ENCODE data around the gene SPAG8.
A peak's percentile ranks its signal among the peaks of the same experiment; 100 is the strongest.

Gene SPAG8, protein sequence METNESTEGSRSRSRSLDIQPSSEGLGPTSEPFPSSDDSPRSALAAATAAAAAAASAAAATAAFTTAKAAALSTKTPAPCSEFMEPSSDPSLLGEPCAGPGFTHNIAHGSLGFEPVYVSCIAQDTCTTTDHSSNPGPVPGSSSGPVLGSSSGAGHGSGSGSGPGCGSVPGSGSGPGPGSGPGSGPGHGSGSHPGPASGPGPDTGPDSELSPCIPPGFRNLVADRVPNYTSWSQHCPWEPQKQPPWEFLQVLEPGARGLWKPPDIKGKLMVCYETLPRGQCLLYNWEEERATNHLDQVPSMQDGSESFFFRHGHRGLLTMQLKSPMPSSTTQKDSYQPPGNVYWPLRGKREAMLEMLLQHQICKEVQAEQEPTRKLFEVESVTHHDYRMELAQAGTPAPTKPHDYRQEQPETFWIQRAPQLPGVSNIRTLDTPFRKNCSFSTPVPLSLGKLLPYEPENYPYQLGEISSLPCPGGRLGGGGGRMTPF

DNA sequence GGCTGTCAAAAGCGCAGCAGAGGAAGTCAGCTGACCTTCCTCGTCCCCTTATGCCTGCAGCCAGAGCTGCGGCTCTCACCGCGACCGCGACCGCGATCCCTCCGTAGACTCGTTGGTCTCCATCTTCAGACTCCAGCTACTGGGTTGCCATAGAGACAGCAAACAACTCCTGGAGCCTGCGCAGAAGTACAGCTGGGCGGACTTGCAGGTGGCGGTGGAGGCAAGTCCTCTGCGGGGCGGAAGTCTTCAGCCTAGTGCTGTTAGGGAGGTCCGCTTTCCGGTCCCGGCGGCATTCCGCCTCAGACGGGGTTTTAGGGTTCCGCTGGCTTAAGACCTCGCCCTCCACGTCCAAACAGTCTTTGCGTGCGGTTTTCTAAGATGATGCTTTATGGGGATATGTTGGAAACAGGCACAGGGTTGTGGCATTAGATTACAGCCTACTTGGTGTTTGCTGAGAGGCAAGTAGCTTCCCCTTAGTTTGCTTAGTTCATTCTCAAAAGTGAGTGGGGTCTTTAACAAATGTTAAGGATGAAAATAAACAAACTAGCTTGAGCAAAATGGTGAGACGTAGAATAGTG lies at the start of gene SPAG8:
Gene SPAG8, minus strand, starts transcription at position 238 of the 578 bp plus-strand sequence. Its CDS starts 115 bp downstream, at position 123.
- DNase-seq = peak; percentile 76

DNA sequence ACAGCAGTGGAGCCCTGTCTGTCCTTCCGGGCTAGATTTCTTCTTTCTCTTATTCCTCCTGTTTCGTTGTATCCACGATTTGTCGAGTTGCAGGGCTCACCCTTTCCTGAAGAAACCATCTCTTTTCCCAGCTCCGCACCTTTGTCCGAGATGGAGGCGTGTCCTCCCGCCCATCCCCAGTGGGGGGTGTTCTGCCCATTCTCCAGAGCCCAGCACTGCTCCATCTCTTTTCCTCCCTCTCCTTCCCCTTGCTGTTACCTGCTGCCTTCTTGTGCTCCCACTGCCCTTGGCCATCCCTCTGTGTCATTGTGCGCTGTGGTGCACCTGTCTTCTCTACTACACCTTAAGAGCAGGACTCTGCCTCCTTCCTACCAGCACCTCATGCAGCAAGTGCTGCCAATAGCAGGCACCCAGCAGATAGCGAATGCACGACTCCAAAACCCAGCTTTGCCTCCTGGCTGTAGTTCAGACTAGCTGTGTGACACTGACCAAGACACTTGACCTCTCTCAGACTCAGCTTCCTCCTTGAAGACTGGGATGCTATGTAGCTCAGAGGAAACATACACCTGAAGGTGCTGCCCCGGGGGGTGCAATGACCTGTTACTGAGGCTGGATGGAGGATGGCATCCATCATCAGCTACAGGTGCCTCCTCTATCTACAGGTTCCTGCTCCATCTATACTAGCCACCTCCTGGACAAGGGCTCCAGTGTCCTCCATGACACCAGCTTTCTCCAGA lies 49.3 kb upstream of the SPAG8 start:
- DNase-seq = no peak

DNA sequence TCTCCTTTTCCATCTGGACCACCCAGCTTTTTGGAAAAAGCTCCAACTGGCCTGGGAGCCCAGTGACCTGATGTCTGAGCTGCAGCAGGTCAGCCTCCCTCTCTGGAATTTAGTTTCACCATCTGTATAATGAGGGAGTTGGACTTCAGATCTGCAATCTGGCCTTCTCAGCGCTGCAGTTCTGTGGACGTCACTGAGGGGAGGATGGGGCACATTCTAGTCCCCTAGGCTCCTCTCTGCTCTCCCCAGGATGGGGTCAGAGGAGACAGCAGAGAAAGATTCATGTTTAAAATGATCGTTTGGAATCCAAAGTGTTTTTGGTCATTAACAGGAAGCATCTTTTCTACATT lies 47.9 kb upstream of the SPAG8 start:
- DNase-seq = no peak

DNA sequence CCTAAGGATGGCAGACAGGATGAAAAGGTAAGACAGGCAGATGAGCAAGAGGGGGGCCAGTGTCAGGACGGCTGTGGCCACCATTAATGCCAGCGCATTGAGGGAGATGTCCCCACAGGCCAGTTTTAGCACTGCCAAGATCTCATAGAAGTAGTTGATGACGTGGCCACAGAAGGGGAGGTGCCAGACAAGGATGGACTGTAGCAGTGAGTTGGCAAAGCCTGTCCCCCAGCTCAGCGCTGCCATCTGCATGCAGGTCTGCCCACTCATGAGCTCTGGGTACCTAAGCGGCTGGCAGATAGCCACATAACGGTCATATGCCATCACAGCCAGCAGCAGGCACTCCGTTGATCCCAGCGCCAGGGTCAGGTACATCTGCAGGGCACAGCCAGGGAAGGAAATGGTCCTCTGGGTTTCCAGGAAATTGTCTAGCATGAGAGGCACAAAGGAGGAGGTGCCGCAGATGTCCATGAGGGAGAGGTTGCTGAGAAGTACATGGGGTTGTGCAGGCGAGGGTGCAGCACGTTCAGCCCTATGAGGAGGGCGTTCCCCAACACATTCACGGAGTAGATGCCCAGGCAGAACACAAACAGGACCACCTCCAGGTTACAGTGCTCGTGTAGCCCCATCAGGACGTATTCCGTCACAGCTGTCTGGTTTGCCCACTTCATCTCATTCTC lies 47.4 kb upstream of the SPAG8 start:
- DNase-seq = no peak

DNA sequence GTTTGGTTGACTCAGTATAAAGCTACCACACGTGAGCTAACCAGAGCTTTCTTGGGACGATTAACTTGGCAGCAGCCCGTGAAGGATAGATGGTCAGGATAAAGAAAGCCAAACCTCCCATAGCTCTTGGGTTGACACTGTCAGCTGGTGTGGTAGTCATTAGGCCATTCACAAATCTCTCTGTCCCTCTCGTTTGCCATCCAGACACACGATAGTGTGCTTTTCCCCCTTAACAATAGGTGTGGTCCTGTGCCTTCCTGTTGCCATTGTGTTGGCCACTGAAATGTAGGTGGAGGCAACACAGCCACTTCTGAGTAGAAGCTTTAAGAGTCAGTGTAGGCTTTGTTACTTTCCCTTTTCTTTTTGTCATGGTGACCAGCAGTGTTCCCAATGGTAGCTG lies 46.4 kb upstream of the SPAG8 start:
- no peak for DNase-seq

DNA sequence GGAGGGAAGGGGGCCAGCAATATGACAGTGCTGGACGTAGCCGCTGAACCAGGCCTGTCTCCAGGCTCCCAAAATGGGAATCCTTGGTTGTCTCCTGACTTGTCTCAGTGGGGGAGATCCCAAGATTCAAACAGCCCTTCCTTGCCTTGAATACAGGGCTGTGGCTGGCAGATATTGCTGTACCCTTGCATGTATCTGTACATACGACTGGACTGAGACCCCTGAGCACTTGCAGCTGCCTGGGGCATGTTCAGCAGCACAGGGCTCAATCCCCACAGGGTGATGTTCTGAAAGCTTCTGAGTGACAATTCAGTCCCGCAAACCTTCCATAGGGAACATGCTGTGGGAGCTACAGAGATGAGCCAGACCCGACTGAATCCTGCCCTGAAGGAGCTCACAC lies 44.8 kb upstream of the SPAG8 start:
- no peak for DNase-seq

DNA sequence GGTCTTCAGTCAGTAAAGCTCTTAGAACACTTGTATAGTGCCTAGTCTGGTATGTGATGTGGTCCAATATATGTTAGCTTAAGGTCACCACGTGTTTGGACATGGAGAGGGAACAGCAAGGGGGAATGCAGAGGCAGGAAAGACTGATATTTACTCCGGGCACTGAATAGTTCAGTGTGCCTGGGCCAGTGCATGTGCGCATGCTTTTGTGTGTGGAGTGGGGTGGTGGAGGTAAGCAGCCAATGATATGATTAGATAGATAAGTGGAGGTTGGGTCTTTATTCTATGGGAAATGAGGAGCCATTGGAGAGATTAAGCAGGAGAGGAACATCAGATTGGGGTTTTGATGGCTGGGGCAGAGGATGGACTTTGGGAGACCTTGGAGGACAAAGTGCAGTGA lies 44.1 kb upstream of the SPAG8 start:
- no peak for DNase-seq

DNA sequence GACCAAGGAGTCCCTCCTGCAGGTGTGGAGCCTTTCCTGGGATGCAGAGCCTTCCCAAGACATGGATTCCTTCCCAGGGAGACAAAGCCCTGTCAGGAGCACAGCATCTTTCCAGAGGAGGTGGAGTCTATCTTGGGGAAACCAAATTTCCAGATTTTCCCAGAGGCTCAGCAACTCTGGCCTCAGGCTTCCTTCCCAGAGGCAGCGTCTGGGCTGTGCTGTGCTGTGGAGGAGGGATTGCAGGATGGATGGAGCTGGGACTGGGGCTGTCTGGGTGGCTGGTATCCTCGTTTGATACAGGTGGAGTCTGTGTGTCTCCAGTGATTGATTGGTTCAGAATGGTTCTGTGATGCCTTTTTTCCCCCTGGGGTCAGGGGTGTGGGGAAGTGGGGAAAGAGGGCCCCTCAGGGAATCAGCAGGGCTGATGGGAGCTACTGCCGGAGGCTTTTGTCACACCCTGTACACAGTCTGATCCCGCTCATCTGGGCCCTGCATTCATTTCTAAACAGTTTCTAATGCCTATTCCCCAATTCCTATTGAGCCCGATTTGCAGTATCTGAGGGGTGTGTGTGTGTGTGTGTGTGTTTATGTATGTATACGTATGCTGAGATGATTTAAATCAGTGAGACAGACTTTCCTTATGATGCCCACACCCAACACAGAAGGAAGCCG lies 42.2 kb upstream of the SPAG8 start:
- DNase-seq = no peak

DNA sequence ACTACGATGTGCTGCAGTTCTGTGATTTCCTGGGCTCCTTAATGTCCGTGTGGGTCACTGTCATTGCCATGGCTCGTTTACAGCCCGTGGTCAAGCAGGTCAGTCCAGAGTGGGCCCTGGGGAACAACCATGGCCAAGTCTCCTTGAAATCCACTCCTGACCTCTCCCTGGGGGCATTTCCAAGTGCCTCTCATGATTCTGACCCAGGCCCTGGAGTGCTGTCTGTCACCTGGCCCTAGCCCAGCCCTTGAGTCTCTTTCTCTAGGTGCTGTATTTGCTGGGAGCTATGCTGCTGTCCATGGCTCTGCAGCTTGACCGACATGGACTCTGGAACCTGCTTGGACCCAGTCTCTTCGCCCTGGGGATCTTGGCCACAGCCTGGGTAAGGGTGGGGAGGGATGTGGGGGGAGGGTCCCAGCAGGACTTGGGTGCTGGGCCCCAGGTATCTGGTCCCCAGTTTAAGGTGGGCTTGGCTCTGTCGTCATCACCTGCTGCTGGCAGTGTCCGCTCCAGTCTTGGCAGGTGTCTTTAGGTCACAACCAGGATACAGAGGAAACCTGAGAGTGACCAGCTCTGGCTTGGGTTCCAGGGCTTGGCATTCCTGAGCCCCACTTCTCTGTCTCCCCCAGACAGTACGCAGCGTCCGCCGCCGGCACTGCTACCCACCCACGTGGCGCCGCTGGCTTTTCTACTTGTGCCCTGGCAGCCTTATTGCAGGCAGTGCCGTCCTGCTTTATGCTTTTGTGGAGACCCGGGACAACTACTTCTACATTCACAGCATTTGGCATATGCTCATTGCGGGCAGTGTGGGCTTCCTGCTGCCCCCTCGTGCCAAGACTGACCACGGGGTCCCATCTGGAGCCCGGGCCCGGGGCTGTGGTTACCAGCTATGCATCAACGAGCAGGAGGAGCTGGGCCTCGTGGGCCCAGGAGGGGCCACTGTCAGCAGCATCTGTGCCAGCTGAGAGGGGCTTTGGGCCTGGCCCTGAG lies 41.1 kb upstream of the SPAG8 start:
- DNase-seq = no peak

DNA sequence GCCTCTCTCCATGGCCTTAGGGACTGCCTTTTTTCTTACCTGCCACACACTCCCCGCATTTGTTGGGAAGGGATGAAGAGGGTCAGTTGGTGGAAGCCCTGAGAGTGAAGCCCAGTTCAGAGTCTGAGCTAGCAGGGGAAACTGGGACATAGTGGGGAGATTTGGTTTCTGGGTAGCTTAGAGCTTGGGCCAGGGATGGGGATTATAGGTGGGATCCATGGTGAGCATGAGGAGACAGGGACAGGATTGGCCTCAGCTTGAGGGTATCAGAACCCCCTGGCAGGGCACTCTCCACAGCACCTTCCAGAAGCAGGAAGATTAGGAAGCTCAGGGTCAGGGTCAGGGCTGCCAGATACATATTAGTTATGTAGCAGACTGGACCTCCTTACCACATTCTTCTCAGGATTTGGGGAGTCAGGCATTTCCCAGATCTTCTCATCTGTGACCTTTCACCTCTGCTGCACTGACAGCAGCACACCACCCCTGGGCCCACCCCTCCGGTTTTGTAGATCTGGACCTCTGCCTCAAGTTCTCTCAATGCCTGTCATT lies 40.3 kb upstream of the SPAG8 start:
- no peak for DNase-seq

DNA sequence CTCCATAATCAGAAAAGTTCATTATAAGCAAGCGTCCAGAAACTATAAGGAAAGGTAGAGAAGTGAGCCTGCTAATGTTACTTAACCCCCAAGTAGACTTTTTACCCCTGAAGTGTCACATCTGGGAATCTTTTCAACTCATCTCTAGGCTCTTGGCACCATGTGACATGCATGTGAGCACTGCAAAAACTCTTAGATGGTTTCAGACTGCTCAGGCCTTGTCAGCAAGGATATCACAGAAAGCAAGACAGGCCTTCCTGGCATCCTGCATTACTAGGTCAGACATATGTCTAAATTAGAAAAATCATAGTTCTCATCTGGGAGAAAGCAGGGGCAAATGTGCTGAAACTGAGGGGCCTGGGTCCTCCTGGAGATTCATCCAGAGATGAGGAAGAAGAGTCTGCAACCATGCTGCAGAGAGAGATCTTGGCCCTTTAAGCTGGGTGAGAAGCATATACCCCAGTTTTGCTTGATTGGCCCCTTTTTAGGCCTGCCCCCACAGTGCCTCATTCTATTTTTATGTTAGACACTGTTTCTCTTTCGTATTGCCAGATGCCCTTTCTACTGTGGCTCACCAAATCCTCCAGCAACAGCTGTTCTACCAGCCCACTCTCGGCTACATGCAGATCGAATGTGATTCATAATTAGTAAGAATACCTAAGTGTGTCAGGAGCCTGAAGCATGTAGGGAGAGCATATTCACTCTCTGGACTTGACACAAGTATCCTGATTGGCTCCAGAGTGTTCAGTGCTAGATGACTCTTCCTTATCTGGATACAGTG lies 35.9 kb upstream of the SPAG8 start:
- no peak for DNase-seq

DNA sequence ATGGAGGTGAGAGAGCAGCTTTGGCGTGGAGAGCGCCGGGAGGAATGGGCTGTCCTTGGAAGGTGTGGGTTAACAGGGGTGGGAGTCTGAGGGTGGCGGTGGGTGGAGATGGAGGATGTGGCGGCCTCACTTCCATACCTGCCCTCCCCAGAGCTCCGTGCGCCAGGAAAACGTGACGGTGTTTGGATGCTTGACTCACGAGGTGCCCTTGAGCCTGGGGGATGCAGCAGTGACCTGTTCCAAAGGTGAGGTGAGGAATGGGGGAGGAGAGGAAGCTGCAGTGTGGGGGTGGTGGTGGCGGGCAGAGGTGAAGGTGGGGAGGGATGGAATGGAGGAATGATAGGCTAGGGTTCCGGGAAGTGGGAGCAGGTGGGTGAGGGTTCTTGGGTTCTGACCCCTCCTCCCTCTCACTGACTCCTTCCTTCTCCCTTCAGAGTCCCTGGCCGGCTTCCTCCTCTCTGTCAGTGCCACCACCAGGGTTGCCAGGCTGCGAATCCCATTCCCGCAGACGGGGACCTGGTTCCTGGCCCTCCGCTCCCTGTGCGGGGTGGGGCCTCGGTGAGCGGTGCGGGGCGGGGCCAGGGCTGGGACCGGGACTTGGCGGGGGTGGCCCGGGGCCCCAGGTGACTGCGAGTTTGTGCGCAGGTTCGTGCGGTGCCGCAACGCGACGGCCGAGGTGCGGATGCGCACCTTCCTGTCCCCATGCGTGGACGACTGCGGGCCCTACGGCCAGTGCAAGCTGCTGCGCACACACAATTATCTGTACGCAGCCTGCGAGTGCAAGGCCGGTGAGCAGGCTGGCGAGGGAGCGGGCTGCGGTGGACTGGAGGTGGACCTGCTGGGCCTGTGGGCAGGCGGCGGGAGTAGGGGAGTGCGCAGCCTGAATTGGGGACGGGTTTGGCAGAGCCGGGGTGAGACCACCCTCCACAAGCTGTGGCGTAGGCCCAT lies 34.0 kb upstream of the SPAG8 start:
- no peak for DNase-seq

DNA sequence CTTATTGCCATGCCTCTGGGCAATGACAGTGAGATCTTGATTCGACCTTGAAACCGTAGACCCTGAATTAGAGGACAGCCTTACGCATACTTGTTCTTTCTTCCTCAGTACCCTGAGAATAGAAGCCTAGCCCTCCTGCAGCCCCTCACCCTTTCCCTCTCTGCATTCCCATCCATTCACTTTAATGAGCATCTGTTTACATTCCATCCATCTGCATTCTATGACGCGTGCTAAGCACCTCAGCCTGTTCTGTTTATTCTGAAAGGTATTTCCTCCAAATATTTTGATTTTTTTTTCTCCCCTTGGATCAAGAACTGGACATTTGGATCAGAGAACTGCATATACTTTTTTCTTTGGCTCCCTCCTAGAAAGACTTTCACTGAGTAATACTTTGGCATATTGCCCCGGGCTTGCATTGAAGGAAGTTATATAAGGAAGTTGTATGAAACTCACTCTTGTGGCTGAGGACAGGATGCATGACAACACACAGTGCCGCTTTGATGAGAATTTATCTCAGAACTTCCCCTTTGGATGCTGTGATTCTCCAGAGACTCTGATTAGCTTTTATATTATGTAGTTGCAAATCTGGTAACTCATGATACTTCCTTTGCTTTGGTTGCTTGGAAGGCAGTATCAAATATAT lies 32.7 kb upstream of the SPAG8 start:
- DNase-seq = no peak

DNA sequence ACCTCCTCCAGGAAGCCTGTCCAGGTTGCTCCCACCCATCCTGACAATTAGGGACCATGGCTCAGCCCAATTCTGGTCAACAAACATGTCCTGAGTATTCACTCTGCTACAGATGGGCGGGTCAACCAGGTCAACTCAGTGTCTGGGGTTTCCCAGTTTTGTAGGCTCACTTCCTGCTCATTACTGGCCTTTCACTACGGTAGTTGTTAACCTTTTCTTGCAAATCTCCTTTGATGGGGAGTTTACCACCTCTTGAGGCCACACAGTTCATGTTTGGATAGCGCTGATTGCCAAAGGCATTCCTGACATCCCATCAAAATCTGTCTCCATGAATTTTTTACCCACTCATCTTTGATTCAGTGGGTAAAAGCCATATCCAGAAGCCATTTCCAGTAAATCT lies 30.7 kb upstream of the SPAG8 start:
- DNase-seq = no peak

DNA sequence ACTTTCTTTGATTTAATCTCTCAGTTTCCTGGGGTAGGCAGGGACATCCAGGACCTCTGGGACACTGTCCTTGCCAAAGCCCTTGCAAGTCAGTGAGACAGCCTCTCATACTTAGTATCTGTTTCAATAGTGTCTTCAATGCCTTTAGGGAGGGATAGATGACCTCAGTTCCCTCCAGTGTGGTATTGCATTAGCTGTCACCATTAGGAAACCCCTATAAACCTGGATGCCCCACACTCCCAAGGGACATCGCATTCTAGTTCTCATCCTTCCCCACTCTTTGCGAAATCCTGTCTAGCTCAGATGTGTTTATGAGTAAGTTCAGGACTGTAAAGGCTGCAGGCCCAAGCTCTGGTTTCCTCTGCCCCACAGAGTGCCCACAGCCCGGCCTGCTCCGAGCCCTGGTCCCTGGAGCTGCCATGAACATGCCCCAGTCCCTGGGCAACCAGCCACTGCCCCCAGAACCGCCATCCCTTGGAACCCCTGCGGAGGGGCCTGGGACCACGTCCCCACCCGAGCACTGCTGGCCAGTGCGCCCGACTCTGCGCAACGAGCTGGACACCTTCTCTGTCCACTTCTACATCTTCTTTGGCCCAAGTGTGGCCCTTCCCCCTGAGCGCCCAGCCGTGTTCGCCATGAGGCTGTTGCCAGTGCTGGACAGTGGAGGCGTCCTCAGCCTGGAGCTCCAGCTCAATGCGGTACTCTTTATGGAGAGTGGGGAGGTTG lies 30.1 kb upstream of the SPAG8 start:
- DNase-seq = no peak

DNA sequence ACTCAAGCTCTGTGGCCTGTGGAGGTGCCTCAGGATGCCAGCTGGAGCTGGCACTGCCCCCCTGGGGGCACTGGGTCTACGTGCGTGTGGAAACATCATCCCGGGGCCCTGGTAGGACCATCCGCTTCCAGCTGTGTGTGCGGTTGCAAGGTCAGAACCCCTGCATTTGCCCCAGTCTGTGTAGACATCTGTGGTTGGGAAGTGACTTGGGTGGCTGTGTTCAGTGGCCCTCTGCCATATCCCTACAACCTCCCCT lies 29.5 kb upstream of the SPAG8 start:
- DNase-seq = no peak

DNA sequence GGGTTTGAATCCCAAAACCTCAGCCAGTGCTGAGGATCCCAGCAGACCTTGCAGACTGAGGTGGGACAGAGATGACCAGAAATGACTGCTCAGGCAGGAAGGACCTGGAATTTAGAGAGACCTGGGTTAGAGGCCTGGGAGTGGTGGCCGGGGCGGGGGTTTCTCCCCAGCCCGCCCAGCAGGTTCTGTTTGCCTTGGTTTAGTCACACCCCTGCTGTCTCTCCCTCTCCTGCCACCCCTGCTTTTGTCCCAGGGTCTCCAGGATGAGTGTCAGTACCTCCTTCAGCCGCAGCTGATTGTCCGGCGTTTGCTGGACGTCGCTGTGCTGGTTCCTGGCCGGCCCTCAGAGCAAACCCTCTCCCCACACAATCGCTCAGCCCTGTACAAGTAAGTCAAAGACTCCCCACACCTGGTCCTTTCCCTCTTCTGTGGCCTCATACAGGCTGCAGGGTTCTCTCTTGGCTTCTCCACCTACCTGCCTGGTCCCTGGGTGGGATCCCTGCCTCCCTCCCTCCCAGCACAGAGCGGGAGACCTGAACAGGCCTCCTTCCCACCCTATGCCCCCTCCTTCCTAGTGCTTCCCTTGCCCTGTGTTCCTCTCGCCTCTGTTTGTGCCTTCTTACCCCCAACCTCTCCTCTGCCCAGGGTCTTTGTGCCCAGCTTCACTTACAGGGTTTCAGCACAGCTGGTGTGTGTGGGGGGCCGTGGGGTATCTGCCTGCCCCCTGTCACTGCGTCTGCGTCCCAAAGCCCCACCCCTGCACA lies 29.0 kb upstream of the SPAG8 start:
- no peak for DNase-seq

DNA sequence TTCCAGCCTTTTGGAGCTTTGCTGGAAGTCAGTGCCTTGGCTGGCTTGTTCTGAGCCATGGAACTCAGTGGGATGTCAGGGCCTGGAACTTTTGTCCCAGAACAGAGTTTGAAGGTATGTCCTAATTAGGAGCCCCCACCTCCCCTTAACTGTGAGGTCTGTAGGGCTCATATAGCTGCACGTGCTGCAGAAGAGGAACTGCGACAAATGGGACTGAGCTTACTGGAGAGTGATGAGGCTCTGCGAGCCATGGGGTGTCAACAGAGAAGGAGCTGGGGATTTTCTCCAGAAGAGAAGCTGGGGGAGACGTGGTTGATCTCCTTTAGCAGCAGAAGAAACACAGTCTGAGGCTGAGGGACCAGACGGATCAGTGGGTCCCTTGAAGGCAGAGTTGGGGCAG lies 27.9 kb upstream of the SPAG8 start:
- no peak for DNase-seq
